K562 (cell line): ENCODE data around the gene CRKL. TPM values are rescaled to one million over a fixed set of nuclear protein-coding genes. Genes with fewer than 3 reads are reported as not detected.

Experiments used
- ATAC-seq: fragments of 200-7000 bp; cut with Tn5 transposase; 3 replicates; pipeline ENCODE4 v1.9.1; 2020; ENCODE audit warnings: moderate library complexity
- Bru-seq: library from RNA; stranded (reverse); fragments of 400-500 nt; gene quantifications from one replicate; lab custom pipeline; 2021; lab: Mats Ljungman, UMichigan
- BruChase-seq, 2 experiments: library from RNA; stranded (reverse); fragments of 400-500 nt; gene quantifications; one replicate each; lab custom pipeline; 2021; lab: Mats Ljungman, UMichigan
- BruUV-seq: library from RNA; stranded (reverse); fragments of 400-500 nt; replicated peaks from 2 replicates; lab custom pipeline; 2021; lab: Mats Ljungman, UMichigan
- CTCF ChIA-PET: fragments of 300-600 bp; formaldehyde crosslinking; extraction: SDS; loops from one replicate; lab custom pipeline; 2021; ENCODE audit warnings: low intra/inter-chr PET ratio; lab: Yijun Ruan, JAX
- POLR2A ChIA-PET: fragments of 300-600, 350-650 bp; sonication (Branson Sonifier 250); formaldehyde crosslinking; extraction: SDS; loops from one replicate; lab custom pipeline; 2021; ENCODE audit warnings: antibody characterized with exemption, inconsistent platforms; lab: Yijun Ruan, JAX
- DNase-seq, 4 experiments: peaks; one replicate each; pipeline versions ENCODE4 v3.0.0 to v3.0.0-alpha.2; 2011 to 2018; ENCODE audit warnings: low spot score in 3 of 4, mixed read lengths in 3 of 4; ENCODE audit errors: extremely low read depth in 1 of 4
- FAIRE-seq: peaks from 2 replicates; lab custom pipeline; 2011; peaks lifted over from hg19 to GRCh38; lab: Jason Lieb, UNC
- H2AFZ ChIP-seq: 2 replicates; pipeline ENCODE4 v1.6.0; 2011; ENCODE audit warnings: low read depth, low read length, control low read depth, inconsistent platforms
- H3K27ac ChIP-seq: fragments of 200-600 bp; 3 replicates; pipeline ENCODE4 v1.8.0; 2011; ENCODE audit warnings: low read depth, mild to moderate bottlenecking, control low read depth, inconsistent platforms, low read length, moderate library complexity, mixed read lengths; ENCODE audit errors: extremely low read depth
- H3K27me3 ChIP-seq, 2 experiments: fragments of 300-600 bp in 1 of 2; 2 replicates in 1 of 2; 3 replicates in 1 of 2; pipeline versions ENCODE4 v1.6.0 to v1.8.0; 2011; ENCODE audit warnings: inconsistent platforms in 2 of 2, low read length in 2 of 2, mild to moderate bottlenecking in 1 of 2, mixed read lengths in 1 of 2, moderate library complexity in 1 of 2; ENCODE audit not compliant: control insufficient read depth in 2 of 2, insufficient read depth in 2 of 2
- H3K36me3 ChIP-seq: fragments of 300-600 bp; 3 replicates; pipeline ENCODE4 v1.8.0; 2011; ENCODE audit warnings: mild to moderate bottlenecking, low read length, inconsistent platforms; ENCODE audit not compliant: control insufficient read depth, insufficient read depth
- H3K4me1 ChIP-seq, 2 experiments: fragments of 200-600 bp in 1 of 2; replicated peaks in 1 of 2; 2 replicates in 1 of 2; 3 replicates in 1 of 2; pipeline versions ENCODE4 v1.5.1 to v1.8.0; 2011; ENCODE audit warnings: inconsistent platforms in 2 of 2, low read length in 2 of 2, mild to moderate bottlenecking in 1 of 2, mixed read lengths in 1 of 2, moderate library complexity in 1 of 2; ENCODE audit not compliant: control insufficient read depth in 2 of 2, insufficient read depth in 2 of 2
- H3K4me2 ChIP-seq: 2 replicates; pipeline ENCODE4 v1.6.1; 2011; ENCODE audit warnings: low read length, control low read depth, inconsistent platforms, mixed read lengths; ENCODE audit not compliant: insufficient read depth
- H3K4me3 ChIP-seq: fragments of 200-600 bp; sonication (generic), shearing (Covaris generic); 2 replicates; pipeline ENCODE4 v1.5.1; 2016; ENCODE audit warnings: control low read depth, inconsistent platforms
- H3K79me2 ChIP-seq: fragments of 200-600 bp; 3 replicates; pipeline ENCODE4 v1.8.0; 2011; ENCODE audit warnings: low read length, inconsistent platforms; ENCODE audit not compliant: control insufficient read depth, insufficient read depth
- H3K9ac ChIP-seq, 2 experiments: 2 replicates each; pipeline versions ENCODE4 v1.6.0 to v1.6.1; 2011; ENCODE audit warnings: low read depth in 2 of 2, low read length in 2 of 2, control low read depth in 1 of 2, inconsistent platforms in 1 of 2, mild to moderate bottlenecking in 1 of 2, mixed read lengths in 1 of 2; ENCODE audit not compliant: insufficient read depth in 1 of 2
- H3K9me1 ChIP-seq: one replicate; pipeline ENCODE4 v1.6.0; 2011; ENCODE audit warnings: inconsistent platforms, mild to moderate bottlenecking, low read length, moderate library complexity; ENCODE audit not compliant: control insufficient read depth, insufficient read depth
- H3K9me3 ChIP-seq: replicated peaks from 2 replicates; pipeline ENCODE4 v1.5.1; 2011; ENCODE audit warnings: low read depth, low read length, inconsistent platforms; ENCODE audit not compliant: control insufficient read depth, insufficient read depth
- H4K20me1 ChIP-seq: replicated peaks from 2 replicates; pipeline ENCODE4 v1.6.1; 2011; ENCODE audit warnings: low read length, inconsistent platforms, mixed read lengths; ENCODE audit not compliant: control insufficient read depth, insufficient read depth
- NELFE ChIP-seq: IDR thresholded peaks from 2 replicates; pipeline ENCODE4 v1.6.1; 2011; ENCODE audit warnings: mild to moderate bottlenecking; ENCODE audit not compliant: insufficient read depth, insufficient read length
- SP2 ChIP-seq: IDR thresholded peaks from 2 replicates; pipeline ENCODE4 v1.6.1; 2011; ENCODE audit warnings: mild to moderate bottlenecking, low read depth, low read length, moderate library complexity; ENCODE audit not compliant: poor library complexity, severe bottlenecking; ENCODE audit errors: extremely low read depth
- ZNF175 ChIP-seq: fragments of 200-800 bp; sonication (Bioruptor generic); IDR thresholded peaks from 2 replicates; pipeline ENCODE4 v1.6.1; 2016; ENCODE audit warnings: low read depth, mild to moderate bottlenecking, missing genetic modification characterization, missing compliant biosample characterization
- ZNF384 ChIP-seq: IDR thresholded peaks from 2 replicates; pipeline ENCODE4 v1.6.1; 2012; ENCODE audit warnings: low read depth, low read length, improper control_type of control experiment
- WGBS: fragments of 100-300 bp; shearing (Covaris generic); methylation state at CpG from one replicate; pipeline ENCODE4 v1.1.6; 2016; ENCODE audit warnings: low coverage, mixed read lengths; ENCODE audit not compliant: insufficient coverage; ENCODE audit errors: missing lambda C conversion rate; 5-methylcytosine and 5-hydroxymethylcytosine counted together
- in situ Hi-C: fragments of 300-500 bp; cut with MboI; formaldehyde crosslinking; loops from 4 replicates; pipeline ENCODE4 v1.15.0; 2018; ENCODE audit warnings: inconsistent platforms, mixed read lengths
- intact Hi-C: fragments of 100-400 bp; cut with micrococcal nuclease; formaldehyde crosslinking; loops from 2 replicates; pipeline ENCODE4 v1.14.2; 2022
- long read RNA-seq, 3 experiments: library from polyadenylated mRNA in 2 of 3; library from RNA in 1 of 3; unstranded in 2 of 3; stranded (forward) in 1 of 3; transcript quantifications; one replicate each; pipeline ENCODE4 v2.0.0, GENCODE V29; 2019 to 2022
- polyA minus RNA-seq, 3 experiments: library from RNA; depleted of rRNA, polyadenylated mRNA; stranded (reverse); fragments of >200 nt; gene quantifications; 2 replicates each; pipeline ENCODE4 v1.2.3, GENCODE V29; 2011
- polyA plus RNA-seq, 8 experiments: library from polyadenylated mRNA; depleted of rRNA in 4 of 8; stranded (reverse) in 5 of 8; unstranded in 3 of 8; fragments of >200 nt; fragmentation: Nextera tagmentation in 2 of 8; fragmentation: Illumina TruSeq in 1 of 8; extraction: Ambion mirVana in 2 of 8; extraction: Trizol in 1 of 8; gene quantifications; 2 replicates each; pipeline versions ENCODE4 v1.2.1 to v1.2.3, GENCODE V29; 2011 to 2014; ENCODE audit warnings: inconsistent platforms in 1 of 8, missing spikeins in 1 of 8
- total RNA-seq, 7 experiments: library from RNA; depleted of rRNA in 6 of 7; stranded (reverse); fragments of >200 nt in 6 of 7; fragmentation: Illumina TruSeq in 2 of 7; extraction: Trizol in 2 of 7; gene quantifications; 2 replicates each; pipeline versions ENCODE4 v1.2.1 to v1.2.3, GENCODE V29; 2011 to 2021; ENCODE audit warnings: low replicate concordance in 1 of 7
- TF ChIP-seq, protein P1 (sequence below): sonication (generic); formaldehyde crosslinking; IDR thresholded peaks from 2 replicates; pipeline ENCODE4 v1.8.0; 2022; ENCODE audit warnings: mild to moderate bottlenecking, low read depth, missing genetic modification reagents
- TF ChIP-seq, protein P2 (sequence below): sonication (generic); formaldehyde crosslinking; IDR thresholded peaks from 2 replicates; pipeline ENCODE4 v1.8.0; 2022; ENCODE audit warnings: missing genetic modification reagents, mild to moderate bottlenecking, borderline replicate concordance
- TF ChIP-seq, protein P3 (sequence below): sonication (generic); formaldehyde crosslinking; IDR thresholded peaks from 2 replicates; pipeline ENCODE4 v1.8.1; 2023; ENCODE audit warnings: mild to moderate bottlenecking, missing genetic modification reagents

CRKL gene, protein sequence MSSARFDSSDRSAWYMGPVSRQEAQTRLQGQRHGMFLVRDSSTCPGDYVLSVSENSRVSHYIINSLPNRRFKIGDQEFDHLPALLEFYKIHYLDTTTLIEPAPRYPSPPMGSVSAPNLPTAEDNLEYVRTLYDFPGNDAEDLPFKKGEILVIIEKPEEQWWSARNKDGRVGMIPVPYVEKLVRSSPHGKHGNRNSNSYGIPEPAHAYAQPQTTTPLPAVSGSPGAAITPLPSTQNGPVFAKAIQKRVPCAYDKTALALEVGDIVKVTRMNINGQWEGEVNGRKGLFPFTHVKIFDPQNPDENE
- total RNA-seq (2011; cell fraction: chromatin; rRNA removed; ENCODE audit: low replicate concordance), result 251 and 271 TPM in 2 replicates
- 179 and 190 TPM in 2 replicates for total RNA-seq (2011; cell fraction: nucleolus; rRNA removed)
- 236 and 257 TPM in 2 replicates for total RNA-seq (2011; cell fraction: nucleoplasm; rRNA removed)
- total RNA-seq (2014; rRNA removed) (105 and 144 TPM in 2 replicates), total RNA-seq (2014; rRNA removed; fragmentation: Illumina TruSeq; extraction: Trizol) (138 and 141 TPM in 2 replicates), total RNA-seq (2015; rRNA removed; fragmentation: Illumina TruSeq; extraction: Trizol) (124 and 128 TPM in 2 replicates), total RNA-seq (2021) (263 and 267 TPM in 2 replicates), polyA plus RNA-seq (2011; rRNA removed) (135 and 196 TPM in 2 replicates), polyA plus RNA-seq (2014; fragmentation: Illumina TruSeq; extraction: Trizol) (144 and 156 TPM in 2 replicates), polyA plus RNA-seq (2014; fragmentation: Nextera tagmentation; extraction: Ambion mirVana) (100 to 1,000 TPM; 100 to 105 TPM), polyA plus RNA-seq (2014; rRNA removed) (114 and 124 TPM in 2 replicates), polyA minus RNA-seq (2011; rRNA and poly(A)+ RNA removed) (219 and 267 TPM in 2 replicates), Bru-seq, nascent RNA (percentile 97 among the genes with signal in this experiment), BruChase-seq, experiment 1, labeled RNA remaining after a 2-hour chase (percentile 99 among the genes with signal in this experiment), BruChase-seq, experiment 2, labeled RNA remaining after a 6-hour chase (percentile 99 among the genes with signal in this experiment)
- 111 and 189 TPM in 2 replicates for polyA plus RNA-seq (2011; cell fraction: cytosol; rRNA removed)
- polyA plus RNA-seq (2011; cell fraction: nucleus; rRNA removed), result 90.3 and 116 TPM in 2 replicates
- 90.4 and 122 TPM in 2 replicates for polyA plus RNA-seq (2012)
- polyA minus RNA-seq (2011; cell fraction: cytosol; rRNA and poly(A)+ RNA removed), result 166 and 232 TPM in 2 replicates
- polyA minus RNA-seq (2011; cell fraction: nucleus; rRNA and poly(A)+ RNA removed), result 39.9 and 84.6 TPM in 2 replicates
- long read RNA-seq, experiment 1, full-length matches to known transcripts, result 406 of 1,102 reads
- long read RNA-seq, experiment 1, partial matches to known transcripts, result 626 of 1,102 reads
- long read RNA-seq, experiment 1, other reads (novel, unspliced or antisense), result 70 of 1,102 reads
- long read RNA-seq, experiment 2, full-length matches to known transcripts, result 21 of 130 reads
- long read RNA-seq, experiment 2, partial matches to known transcripts, result 5 of 130 reads
- long read RNA-seq, experiment 2, other reads (novel, unspliced or antisense), result 104 of 130 reads
- long read RNA-seq, experiment 3, full-length matches to known transcripts, result 19 of 77 reads
- long read RNA-seq, experiment 3, partial matches to known transcripts, result 5 of 77 reads
- long read RNA-seq, experiment 3, other reads (novel, unspliced or antisense), result 53 of 77 reads

DNA sequence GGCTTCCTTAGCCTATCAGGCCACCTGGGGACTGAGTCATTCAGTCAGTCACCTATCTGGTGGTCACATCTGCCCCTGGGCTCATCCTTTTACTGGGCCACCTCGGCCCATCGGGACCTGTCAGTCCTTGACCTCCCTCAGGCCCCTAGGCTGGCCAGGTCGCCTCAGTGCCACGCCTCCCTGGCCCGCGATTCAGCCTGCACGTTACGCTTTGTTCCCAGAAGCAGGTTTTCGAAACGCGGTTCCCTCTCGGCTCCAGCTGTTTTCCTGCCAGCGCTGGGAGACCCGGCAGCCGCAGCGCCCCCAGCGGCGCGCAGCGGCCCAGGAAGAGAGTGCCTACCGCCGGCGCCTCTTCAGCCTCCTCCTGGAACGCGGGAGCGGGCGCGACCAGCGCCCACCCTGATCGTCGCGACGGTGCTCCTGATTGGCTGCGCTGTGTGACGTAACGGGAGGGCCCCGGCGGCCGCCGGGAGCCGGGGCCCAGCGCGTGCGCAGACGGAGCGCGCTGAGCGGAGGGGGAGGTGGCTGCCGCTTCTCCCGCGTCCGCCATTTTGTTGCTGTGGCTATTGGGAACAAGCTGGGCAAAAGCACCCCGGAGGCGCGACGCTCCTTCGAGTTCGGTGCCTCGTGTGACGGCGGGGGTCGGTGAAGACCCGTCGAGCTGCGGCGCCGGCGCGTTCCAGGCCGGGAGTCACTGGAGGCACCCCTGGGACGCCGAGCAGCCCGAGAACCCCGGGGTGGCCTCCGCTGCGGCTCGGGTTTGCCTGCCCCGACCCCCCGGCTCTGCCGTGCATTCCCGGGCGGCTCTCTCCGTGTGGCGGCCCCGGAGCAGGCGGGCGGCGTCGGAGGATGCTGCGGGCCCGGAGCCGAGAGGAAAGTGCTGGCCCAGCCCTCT lies at the start of gene CRKL:
Gene CRKL (plus strand): TSS at position 492 of the 895 bp plus-strand sequence. CDS start 528 bp downstream, outside the sequence.
- peak within 1 kb of the TSS; percentile 89 for H3K27ac ChIP-seq
- H3K9me3 ChIP-seq, result no peaks in the 10 kb centered on the region
- FAIRE-seq (peak; percentile 94), ATAC-seq (peak; percentile 93), DNase-seq (peak; percentile 100)
- WGBS, result under 1% methylated on average over 92 of the region's 92 CpGs
- H3K4me1 ChIP-seq, result peaks cover 20 to 41% of the 10 kb centered on the region in 2 experiments
- peaks cover 28% of the 10 kb centered on the region for H3K36me3 ChIP-seq
- ChIA-PET POLR2A (interaction anchor here (0.6 to 54.6 kb wide), 29 partner anchors 10 to 1698 kb away, joined by 3 to 1556 read pairs (median 4); partner anchors contain the start of genes AIFM3, LZTR1, MED15 and THAP7), CTCF (interaction anchor here (0.6 to 2.1 kb wide), 3 partner anchors 31 to 1804 kb away, joined by 3 to 25 read pairs (median 4); no protein-coding TSS in a partner anchor)
- peak within 1 kb of the TSS; percentile 67 for H3K4me3 ChIP-seq
- BruUV-seq, result TSS peak; percentile 93
- peaks cover 41% of the 10 kb centered on the region for H4K20me1 ChIP-seq
- intact Hi-C loops, result loop anchor here (1.0 to 10.0 kb wide), 8 partner anchors 13 to 950 kb away; partner anchors contain the start of genes MAPK1, MED15, PI4KA and SNAP29
- no peaks in the 10 kb centered on the region for H3K27me3 ChIP-seq
- H3K4me2 ChIP-seq, result peak within 1 kb of the TSS; percentile 91
- H3K9me1 ChIP-seq, result no peaks in the 10 kb centered on the region
- peaks cover 59% of the 10 kb centered on the region for H3K79me2 ChIP-seq
- peak within 1 kb of the TSS; percentile 95 for H2AFZ ChIP-seq
- peak within 1 kb of the TSS; percentile 92 to 98 for H3K9ac ChIP-seq
- in situ Hi-C loops, result no loop called here
- TF ChIP-seq NELFE (no peak), ZNF175 (no peak), ZNF384 (peak; percentile 79), SP2 (peak; percentile 26)
- TF ChIP-seq, protein P1, sequence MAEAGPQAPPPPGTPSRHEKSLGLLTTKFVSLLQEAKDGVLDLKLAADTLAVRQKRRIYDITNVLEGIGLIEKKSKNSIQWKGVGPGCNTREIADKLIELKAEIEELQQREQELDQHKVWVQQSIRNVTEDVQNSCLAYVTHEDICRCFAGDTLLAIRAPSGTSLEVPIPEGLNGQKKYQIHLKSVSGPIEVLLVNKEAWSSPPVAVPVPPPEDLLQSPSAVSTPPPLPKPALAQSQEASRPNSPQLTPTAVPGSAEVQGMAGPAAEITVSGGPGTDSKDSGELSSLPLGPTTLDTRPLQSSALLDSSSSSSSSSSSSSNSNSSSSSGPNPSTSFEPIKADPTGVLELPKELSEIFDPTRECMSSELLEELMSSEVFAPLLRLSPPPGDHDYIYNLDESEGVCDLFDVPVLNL, result peak; percentile 80; the same call in 1 of the 2 replicates
- TF ChIP-seq, protein P2, sequence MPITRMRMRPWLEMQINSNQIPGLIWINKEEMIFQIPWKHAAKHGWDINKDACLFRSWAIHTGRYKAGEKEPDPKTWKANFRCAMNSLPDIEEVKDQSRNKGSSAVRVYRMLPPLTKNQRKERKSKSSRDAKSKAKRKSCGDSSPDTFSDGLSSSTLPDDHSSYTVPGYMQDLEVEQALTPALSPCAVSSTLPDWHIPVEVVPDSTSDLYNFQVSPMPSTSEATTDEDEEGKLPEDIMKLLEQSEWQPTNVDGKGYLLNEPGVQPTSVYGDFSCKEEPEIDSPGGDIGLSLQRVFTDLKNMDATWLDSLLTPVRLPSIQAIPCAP (CRISPR knock-in tag), result no peak
- TF ChIP-seq, protein P3, sequence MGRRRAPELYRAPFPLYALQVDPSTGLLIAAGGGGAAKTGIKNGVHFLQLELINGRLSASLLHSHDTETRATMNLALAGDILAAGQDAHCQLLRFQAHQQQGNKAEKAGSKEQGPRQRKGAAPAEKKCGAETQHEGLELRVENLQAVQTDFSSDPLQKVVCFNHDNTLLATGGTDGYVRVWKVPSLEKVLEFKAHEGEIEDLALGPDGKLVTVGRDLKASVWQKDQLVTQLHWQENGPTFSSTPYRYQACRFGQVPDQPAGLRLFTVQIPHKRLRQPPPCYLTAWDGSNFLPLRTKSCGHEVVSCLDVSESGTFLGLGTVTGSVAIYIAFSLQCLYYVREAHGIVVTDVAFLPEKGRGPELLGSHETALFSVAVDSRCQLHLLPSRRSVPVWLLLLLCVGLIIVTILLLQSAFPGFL (CRISPR knock-in tag), result no peak
